Neural progenitor cell (in vitro differentiated cells): ENCODE measurements around the gene MGRN1. TPM values are rescaled to one million over a fixed set of nuclear protein-coding genes. Genes with fewer than 3 reads are reported as not detected.

Experiments
- DNase-seq: peaks from one replicate; pipeline ENCODE4 v3.0.0-alpha.2; 2016; ENCODE audit warnings: low spot score
- H2AFZ ChIP-seq: fragments of 200-600 bp; sonication (generic); replicated peaks from 2 replicates; pipeline ENCODE4 v1.6.1; 2016; ENCODE audit warnings: antibody characterized with exemption
- H3F3A ChIP-seq: fragments of 200-600 bp; sonication (generic); 2 replicates; pipeline ENCODE4 v1.6.1; 2016; ENCODE audit warnings: antibody characterized with exemption, low read depth
- H3K27ac ChIP-seq: fragments of 200-600 bp; sonication (generic); 2 replicates; pipeline ENCODE4 v1.5.1; 2016; ENCODE audit warnings: mild to moderate bottlenecking
- H3K27me3 ChIP-seq: fragments of 200-600 bp; sonication (generic); 2 replicates; pipeline ENCODE4 v1.6.1; 2016; ENCODE audit warnings: mild to moderate bottlenecking, moderate library complexity
- H3K36me3 ChIP-seq: fragments of 200-600 bp; sonication (generic); 2 replicates; pipeline ENCODE4 v1.5.1; 2016
- H3K4me1 ChIP-seq: fragments of 200-600 bp; sonication (generic); 2 replicates; pipeline ENCODE4 v1.6.1; 2016; ENCODE audit warnings: mixed run types
- H3K4me2 ChIP-seq: fragments of 200-600 bp; sonication (generic); 2 replicates; pipeline ENCODE4 v1.6.1; 2016
- H3K4me3 ChIP-seq: fragments of 200-600 bp; sonication (generic); 2 replicates; pipeline ENCODE4 v1.5.1; 2016
- H3K79me2 ChIP-seq: fragments of 200-600 bp; sonication (generic); 2 replicates; pipeline ENCODE4 v1.6.1; 2016; ENCODE audit warnings: low read depth
- H3K9ac ChIP-seq: fragments of 200-600 bp; sonication (generic); 2 replicates; pipeline ENCODE4 v1.6.1; 2016
- H3K9me3 ChIP-seq: fragments of 200-600 bp; sonication (generic); 2 replicates; pipeline ENCODE4 v1.5.1; 2016; ENCODE audit warnings: low read depth
- H4K20me1 ChIP-seq: fragments of 200-600 bp; sonication (generic); 2 replicates; pipeline ENCODE4 v1.6.1; 2016; ENCODE audit warnings: low read depth
- H3K27ac Mint-ChIP-seq: 3 replicates; pipeline ENCODE4 v1.8.0; 2021; ENCODE audit warnings: mixed read lengths
- H3K27me3 Mint-ChIP-seq: 2 replicates; pipeline ENCODE4 v1.8.0; 2022; ENCODE audit warnings: low read depth, mild to moderate bottlenecking, inconsistent platforms, moderate library complexity, mixed read lengths; ENCODE audit not compliant: insufficient read depth
- H3K36me3 Mint-ChIP-seq: 3 replicates; pipeline ENCODE4 v1.8.0; 2021; ENCODE audit warnings: mixed read lengths
- H3K4me1 Mint-ChIP-seq: 3 replicates; pipeline ENCODE4 v1.8.0; 2021; ENCODE audit warnings: mixed read lengths
- H3K4me3 Mint-ChIP-seq: 3 replicates; pipeline ENCODE4 v1.8.0; 2021; ENCODE audit warnings: mild to moderate bottlenecking, moderate library complexity, mixed read lengths
- H3K9me3 Mint-ChIP-seq: 3 replicates; pipeline ENCODE4 v1.8.0; 2020; ENCODE audit warnings: mixed read lengths
- CTCF ChIP-seq: fragments of 200-600 bp; sonication (generic); IDR thresholded peaks from 2 replicates; pipeline ENCODE4 v1.5.1; 2017; ENCODE audit warnings: antibody characterized with exemption, mild to moderate bottlenecking
- EZH2 ChIP-seq: fragments of 200-600 bp; sonication (generic); IDR thresholded peaks from 2 replicates; pipeline ENCODE4 v1.6.1; 2017; ENCODE audit warnings: antibody characterized with exemption, mild to moderate bottlenecking, moderate library complexity
- EZH2phosphoT487 ChIP-seq: fragments of 200-600 bp; sonication (generic); IDR thresholded peaks from 2 replicates; pipeline ENCODE4 v1.6.1; 2017; ENCODE audit warnings: antibody characterized with exemption
- total RNA-seq: library from RNA; depleted of rRNA; stranded (reverse); fragments of >200 nt; gene quantifications from 2 replicates; pipeline ENCODE4 v1.2.3, GENCODE V29; 2015; ENCODE audit warnings: low replicate concordance

Gene MGRN1
- total RNA-seq, 1 donor from 2014 or later = 17.5 TPM

DNA sequence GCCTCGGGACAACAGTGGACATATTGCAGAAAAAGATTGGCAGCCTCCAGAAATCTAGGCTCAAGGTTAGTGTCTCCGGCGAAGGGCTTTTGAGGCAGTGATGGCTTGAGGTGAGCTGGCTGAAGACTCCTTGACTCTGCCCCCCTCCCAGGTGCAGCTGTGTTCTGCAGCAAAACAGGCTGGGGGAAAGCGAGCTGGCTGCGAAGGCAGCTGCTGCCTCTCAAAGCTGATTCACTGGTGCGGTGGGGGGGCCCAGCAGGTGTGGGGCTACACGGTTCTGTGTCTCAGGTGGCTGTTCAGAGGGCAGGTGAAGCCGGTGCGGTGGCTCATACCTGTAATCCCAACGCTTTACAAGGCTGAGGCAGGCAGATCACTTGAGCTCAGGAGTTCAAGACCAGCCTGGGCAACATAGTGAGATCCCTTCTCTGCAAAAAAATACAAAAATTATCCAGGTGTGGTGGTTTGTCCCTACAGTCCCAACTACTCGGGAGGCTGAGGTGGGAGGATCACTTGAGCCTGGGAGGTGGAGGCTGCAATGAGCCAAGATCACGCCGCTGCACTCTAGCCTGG lies 45.6 kb upstream of the MGRN1 start:
- no peaks in the 10 kb centered on the region for H3K36me3 Mint-ChIP-seq
- no peaks in the 10 kb centered on the region for H3K79me2 ChIP-seq
- TF ChIP-seq EZH2phosphoT487 (no peak), EZH2 (no peak), CTCF (no peak)
- H3K27ac ChIP-seq = no peak overlapping the region
- H3K4me1 ChIP-seq = no peaks in the 10 kb centered on the region
- H3K36me3 ChIP-seq = no peaks in the 10 kb centered on the region
- no peak overlapping the region for H3K9ac ChIP-seq
- H2AFZ ChIP-seq = no peak overlapping the region
- no peaks in the 10 kb centered on the region for H4K20me1 ChIP-seq
- DNase-seq = no peak
- no peaks in the 10 kb centered on the region for H3K27me3 ChIP-seq
- H3F3A ChIP-seq = no peaks in the 10 kb centered on the region
- no peaks in the 10 kb centered on the region for H3K4me1 Mint-ChIP-seq
- no peak overlapping the region for H3K4me3 Mint-ChIP-seq
- no peak overlapping the region for H3K27ac Mint-ChIP-seq
- H3K4me2 ChIP-seq = no peak overlapping the region
- H3K4me3 ChIP-seq = no peak overlapping the region
- no peaks in the 10 kb centered on the region for H3K9me3 Mint-ChIP-seq
- H3K9me3 ChIP-seq = no peaks in the 10 kb centered on the region
- H3K27me3 Mint-ChIP-seq = peaks cover 2% of the 10 kb centered on the region

- no peaks in the 10 kb centered on the region for H3F3A ChIP-seq
- no peaks in the 10 kb centered on the region for H3K27me3 ChIP-seq
- H2AFZ ChIP-seq = no peak overlapping the region
- no peak overlapping the region for H3K27ac ChIP-seq
- Mint-ChIP-seq H3K27me3 (peaks cover 2% of the 10 kb centered on the region), H3K9me3 (no peaks in the 10 kb centered on the region), H3K4me1 (no peaks in the 10 kb centered on the region), H3K4me3 (no peak overlapping the region), H3K36me3 (no peaks in the 10 kb centered on the region), H3K27ac (no peak overlapping the region)
- H3K4me3 ChIP-seq = no peak overlapping the region
- no peaks in the 10 kb centered on the region for H3K4me1 ChIP-seq
- no peak for DNase-seq
- H4K20me1 ChIP-seq = no peaks in the 10 kb centered on the region
- no peaks in the 10 kb centered on the region for H3K79me2 ChIP-seq
- no peaks in the 10 kb centered on the region for H3K36me3 ChIP-seq
- H3K9me3 ChIP-seq = no peaks in the 10 kb centered on the region
- no peak overlapping the region for H3K9ac ChIP-seq
- no peak overlapping the region for H3K4me2 ChIP-seq
- TF ChIP-seq CTCF = no peak
- no peak for TF ChIP-seq EZH2phosphoT487
- TF ChIP-seq EZH2 = no peak
Measured at GRCh38 chr16:4580250-4580649, 44.4 kb upstream of the MGRN1 start.

DNA sequence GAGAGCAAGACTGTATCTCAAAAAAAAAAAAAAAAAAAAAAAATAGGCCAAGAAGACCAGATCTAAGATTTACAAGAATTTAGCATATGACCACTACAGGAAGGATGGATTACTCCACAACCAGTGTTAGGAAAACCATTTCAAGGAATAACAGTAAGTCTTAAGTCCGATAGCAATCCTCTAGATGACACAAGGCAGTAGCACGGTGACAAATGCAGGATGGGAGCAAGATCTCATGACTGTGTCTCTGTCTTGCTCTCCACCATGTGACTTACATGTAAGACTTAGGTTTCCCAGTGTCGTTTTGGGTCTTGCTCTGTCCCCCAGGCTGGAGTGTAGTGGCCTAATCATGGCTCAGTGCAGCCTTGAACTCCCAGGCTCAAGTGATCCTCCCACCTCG lies 40.7 kb upstream of the MGRN1 start:
- Histone ChIP-seq H3K79me2 (no peaks in the 10 kb centered on the region), H3K9me3 (no peaks in the 10 kb centered on the region), H3K27ac (no peak overlapping the region), H3K9ac (no peak overlapping the region), H4K20me1 (no peaks in the 10 kb centered on the region), H3K27me3 (no peaks in the 10 kb centered on the region), H3K4me3 (no peak overlapping the region), H3K36me3 (no peaks in the 10 kb centered on the region), H3K4me1 (no peaks in the 10 kb centered on the region), H3K4me2 (no peak overlapping the region), H2AFZ (no peak overlapping the region), H3F3A (no peaks in the 10 kb centered on the region)
- no peak for TF ChIP-seq CTCF
- no peak for TF ChIP-seq EZH2
- TF ChIP-seq EZH2phosphoT487 = no peak
- no peak for DNase-seq
- Mint-ChIP-seq H3K27ac (no peak overlapping the region), H3K4me1 (no peaks in the 10 kb centered on the region), H3K4me3 (no peak overlapping the region), H3K9me3 (peaks cover 2% of the 10 kb centered on the region), H3K27me3 (peaks cover 2% of the 10 kb centered on the region), H3K36me3 (peaks cover 2% of the 10 kb centered on the region)
